ENCODE results near the gene CD248. TPM values are rescaled to one million over a fixed set of nuclear protein-coding genes. Genes with fewer than 3 reads are reported as not detected.
"Not testable (repeated sequence)": the region's sequence is repeated elsewhere in the genome, so short reads cannot be mapped to it uniquely, and the experiment has no call there.

Gene CD248, protein sequence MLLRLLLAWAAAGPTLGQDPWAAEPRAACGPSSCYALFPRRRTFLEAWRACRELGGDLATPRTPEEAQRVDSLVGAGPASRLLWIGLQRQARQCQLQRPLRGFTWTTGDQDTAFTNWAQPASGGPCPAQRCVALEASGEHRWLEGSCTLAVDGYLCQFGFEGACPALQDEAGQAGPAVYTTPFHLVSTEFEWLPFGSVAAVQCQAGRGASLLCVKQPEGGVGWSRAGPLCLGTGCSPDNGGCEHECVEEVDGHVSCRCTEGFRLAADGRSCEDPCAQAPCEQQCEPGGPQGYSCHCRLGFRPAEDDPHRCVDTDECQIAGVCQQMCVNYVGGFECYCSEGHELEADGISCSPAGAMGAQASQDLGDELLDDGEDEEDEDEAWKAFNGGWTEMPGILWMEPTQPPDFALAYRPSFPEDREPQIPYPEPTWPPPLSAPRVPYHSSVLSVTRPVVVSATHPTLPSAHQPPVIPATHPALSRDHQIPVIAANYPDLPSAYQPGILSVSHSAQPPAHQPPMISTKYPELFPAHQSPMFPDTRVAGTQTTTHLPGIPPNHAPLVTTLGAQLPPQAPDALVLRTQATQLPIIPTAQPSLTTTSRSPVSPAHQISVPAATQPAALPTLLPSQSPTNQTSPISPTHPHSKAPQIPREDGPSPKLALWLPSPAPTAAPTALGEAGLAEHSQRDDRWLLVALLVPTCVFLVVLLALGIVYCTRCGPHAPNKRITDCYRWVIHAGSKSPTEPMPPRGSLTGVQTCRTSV
- 0.32 TPM in 2 replicates for total RNA-seq

DNA sequence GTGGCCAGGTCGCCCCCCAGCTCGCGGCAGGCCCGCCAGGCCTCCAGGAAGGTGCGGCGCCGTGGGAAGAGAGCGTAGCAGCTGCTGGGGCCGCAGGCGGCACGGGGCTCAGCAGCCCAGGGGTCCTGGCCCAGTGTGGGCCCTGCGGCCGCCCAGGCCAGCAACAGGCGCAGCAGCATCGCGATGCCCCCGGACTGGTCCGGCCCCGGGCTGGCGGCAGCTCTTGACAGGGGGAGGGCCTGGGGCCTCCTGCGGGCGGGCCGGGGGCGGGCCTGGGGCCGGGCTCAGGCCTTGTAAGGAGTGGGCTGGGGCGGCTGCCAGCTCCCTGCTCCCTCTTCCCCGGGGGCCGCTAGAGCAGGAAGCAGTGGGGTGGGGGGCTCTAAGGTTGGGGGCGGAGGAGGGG lies at the start of gene CD248:
Gene CD248 (minus strand): TSS at position 196 of the 403 bp plus-strand sequence. CDS start 17 bp downstream, at position 179.
- intact Hi-C loops (cut with micrococcal nuclease): no loop called here

DNA sequence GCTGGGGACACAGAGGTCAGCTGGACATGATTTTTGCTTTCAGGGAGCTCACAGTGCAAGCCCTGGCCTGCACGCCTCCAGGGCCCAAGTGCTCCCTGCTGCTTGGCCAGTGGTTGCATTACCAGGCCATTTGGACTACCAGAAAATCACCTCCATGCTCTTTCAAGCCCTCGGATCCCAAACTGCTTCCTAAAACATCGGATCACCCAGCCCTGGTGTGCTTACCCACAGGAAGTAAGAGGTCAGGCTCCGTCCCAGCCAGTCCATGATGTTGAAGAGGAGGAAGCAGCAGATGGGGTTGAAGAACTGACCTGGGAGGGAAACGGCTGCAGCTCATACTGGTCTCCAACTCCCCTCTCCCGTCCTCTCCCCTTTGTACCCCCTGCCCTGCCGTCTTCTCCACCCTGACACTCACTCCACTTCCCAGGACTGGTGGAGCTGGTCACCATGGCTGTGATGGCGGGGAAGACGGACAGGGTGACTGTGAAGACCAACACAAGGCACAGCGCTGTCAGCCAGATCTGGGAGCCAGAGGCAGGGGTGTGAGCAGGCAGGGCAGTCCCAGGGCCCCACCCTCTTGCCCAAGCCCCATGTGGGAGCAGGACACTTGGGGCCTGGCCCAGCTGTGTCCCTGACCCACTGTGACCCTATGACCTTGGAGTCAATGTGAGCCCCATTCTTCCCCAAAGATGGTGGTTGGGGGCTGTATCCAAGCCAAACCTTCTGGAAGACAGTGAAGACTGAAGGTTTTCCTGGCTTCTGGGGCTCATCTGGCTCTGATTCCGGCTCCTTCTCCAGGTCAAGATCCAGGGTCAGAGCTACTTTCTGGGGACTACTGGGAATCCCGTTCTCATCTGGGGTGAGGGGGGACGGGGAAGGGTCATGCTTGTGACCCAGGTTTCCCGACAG lies 49.1 kb upstream of the CD248 start:
- intact Hi-C loops (cut with micrococcal nuclease): loop anchor here (2.0 kb wide), 1 partner anchor 17 kb away; no protein-coding TSS in a partner anchor

DNA sequence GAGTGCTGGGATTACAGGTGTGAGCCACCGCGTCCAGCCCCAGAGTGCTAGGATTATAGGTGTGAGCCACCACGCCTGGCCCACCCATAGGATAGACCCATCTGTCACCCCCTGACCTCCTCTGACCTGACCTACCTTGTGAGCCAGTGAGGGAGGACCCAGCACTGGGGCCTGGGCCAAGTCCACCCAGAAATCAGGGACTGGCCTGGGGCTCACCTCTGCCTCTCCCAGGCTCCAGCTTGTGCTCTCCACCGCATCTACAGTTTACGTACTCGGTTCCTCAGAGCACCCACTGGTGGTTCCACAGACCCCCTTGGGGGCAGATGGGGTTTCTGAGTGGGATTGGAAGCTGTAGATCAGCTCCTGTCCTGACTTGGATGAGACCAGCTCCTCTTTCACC lies 48.3 kb upstream of the CD248 start:
- intact Hi-C loops (cut with micrococcal nuclease): loop anchor here (2.0 kb wide), 1 partner anchor 16 kb away; no protein-coding TSS in a partner anchor

DNA sequence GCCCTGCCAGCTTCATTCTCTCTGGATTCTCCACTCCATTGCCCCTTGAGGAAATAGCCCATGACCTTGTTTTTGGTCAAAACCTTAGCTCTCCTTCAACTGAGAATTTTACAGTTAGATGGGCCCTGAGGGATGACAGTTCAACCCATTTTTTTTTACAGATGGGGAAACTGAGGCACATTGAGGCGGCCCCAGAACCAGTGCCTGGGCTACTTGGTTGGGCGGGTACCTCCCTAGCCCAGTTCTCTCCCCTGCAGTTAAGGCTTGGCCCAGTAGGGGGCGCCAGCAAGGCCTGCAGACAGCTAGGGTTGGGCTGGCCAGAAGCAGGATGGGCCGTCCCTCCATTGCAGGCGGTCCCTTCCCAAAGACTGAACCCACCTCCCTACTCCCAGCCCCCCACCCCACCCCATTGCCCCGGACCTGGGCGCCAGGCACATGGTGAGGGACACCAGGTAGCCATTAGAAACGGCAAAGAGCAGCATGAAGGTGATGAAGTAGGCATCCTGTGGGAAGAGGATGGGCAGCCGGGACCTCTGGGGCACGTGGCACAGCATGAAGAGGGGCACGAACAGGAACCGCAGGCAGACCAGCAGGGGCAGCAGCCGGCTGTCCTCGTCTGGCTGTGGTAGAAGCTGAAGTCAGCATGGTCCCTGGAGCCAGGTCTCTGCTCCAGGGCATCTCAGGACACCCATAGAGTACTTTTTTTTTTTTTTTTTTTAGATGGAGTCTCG lies 47.1 kb upstream of the CD248 start:
- intact Hi-C loops (cut with micrococcal nuclease): loop anchor here (2.0 kb wide), 1 partner anchor 15 kb away; no protein-coding TSS in a partner anchor

DNA sequence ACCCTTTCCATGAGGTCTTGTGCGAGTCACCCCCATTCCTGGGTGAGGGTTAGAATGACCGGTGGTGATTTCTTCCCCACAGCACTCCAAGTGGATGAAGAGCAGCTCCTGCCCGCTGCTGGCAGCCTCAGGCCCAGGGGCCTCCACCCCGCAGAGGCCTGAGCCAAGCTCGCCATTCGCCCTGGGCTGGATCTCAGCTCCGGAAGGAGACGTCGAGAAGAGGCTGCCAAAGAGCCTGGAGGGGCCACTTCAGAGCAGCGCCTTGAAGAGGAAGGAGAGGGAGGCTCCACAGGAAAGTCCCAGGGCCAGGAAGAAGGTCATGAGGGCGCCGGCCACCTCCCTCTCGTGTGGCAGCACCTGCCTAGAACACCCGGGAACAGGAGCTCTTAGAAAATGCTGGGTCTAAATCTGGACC lies 46.4 kb upstream of the CD248 start:
- intact Hi-C loops (cut with micrococcal nuclease): no loop called here

DNA sequence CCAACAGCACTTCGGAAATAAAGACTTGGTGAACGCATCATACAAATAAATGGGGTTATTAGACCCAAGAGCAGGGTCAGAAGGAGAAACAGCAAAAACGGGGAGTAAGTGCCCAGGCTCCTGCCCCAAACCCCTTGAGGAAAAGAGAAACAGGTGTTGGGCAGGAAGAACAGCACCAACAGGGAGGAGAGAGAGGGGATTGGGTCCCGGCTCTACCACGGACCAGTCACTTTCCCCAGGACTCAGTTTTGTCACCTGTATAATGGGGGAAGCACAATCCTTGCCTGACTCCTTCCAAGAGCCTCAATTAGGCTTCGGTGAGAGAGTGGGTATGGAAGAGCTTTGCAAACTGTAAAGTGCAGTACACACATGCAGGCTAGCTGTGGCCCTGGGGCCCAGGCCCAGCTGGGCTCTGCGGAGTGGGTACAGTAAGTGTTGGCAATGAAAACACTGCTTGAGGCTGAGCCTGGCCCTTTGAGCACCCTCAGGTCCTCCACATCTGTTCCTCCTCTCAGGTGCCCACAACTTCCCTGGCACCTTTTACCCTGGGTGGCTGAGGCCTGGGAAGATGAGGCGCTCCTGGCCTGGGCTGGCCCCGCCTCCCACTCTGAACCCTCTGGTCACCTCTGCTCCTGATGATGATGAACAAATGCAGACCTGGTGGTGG lies 45.8 kb upstream of the CD248 start:
- intact Hi-C loops (cut with micrococcal nuclease): no loop called here

DNA sequence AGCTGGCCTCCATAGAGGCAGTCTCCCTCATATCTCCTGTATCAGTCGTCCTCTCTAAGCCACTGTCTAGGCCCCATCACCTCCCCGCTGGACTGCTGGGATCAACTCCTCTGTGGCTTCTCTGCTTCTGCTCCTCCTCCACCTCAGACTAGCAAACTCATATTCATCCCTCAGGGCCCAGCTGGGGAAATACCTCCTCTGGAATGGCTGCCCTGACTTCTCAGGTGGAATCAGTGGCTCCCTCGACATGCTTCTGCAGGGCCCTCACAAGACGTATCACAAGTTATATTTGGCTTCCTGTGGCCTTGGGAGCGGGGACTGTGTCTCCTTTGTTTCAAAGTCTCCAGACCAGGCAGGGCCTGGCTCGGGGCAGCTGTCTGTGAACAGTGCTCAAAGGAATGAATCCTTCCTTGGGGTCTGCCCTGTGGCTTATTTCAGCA lies 44.7 kb upstream of the CD248 start:
- intact Hi-C loops (cut with micrococcal nuclease): no loop called here

DNA sequence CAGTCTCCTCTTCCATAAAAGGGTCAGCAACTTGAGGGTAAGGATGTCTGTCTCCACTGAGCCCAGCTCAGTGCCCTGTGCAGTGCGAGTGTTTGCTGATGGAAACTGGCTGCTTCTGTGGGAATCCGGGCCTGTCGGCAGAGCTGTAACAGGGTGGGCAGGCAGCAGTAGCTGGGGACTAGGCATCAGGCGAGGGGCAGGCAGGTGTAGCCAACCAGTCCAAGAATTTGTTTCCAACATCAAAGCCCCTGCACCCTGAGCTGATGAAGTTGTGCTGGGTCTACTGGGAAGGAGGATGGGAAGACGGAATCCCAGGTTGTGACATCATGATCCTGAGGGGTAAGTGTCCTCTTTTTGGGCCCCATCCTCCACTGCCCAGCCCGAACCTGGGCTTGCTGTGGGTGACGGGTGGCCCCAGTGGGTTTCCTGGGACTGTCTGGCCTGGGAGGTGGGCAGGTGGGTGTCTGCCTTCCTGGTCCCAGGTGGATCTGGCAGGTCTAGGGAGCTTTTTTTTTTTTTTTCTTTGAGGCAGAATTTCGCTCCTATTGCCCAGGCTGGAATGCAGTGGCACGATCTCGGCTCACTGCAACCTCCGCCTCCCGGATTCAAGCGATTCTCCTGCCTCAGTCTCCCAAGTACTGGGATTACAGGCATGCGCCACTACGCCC lies 43.7 kb upstream of the CD248 start:
- intact Hi-C loops (cut with micrococcal nuclease): no loop called here

DNA sequence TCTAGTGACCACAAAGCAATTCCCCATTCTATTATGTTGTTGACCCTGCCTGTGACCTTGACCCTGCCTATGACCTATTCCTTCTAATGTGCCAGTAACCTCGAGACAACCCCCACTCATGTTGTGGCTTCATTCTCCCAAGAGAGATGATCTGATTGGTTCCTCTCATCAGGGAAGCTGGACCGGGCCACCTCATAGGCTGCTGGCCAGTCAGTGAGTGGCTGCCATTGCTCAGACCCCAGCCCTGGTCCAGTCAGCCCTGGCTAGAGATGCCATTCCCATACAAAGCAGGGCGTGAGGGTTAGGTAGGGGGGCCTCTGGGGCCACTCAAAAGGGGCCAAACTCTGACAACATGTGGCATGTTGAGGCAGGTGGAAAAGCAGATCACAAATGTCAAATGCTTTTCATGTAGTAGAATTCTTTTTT lies 42.8 kb upstream of the CD248 start:
- intact Hi-C loops (cut with micrococcal nuclease): no loop called here

DNA sequence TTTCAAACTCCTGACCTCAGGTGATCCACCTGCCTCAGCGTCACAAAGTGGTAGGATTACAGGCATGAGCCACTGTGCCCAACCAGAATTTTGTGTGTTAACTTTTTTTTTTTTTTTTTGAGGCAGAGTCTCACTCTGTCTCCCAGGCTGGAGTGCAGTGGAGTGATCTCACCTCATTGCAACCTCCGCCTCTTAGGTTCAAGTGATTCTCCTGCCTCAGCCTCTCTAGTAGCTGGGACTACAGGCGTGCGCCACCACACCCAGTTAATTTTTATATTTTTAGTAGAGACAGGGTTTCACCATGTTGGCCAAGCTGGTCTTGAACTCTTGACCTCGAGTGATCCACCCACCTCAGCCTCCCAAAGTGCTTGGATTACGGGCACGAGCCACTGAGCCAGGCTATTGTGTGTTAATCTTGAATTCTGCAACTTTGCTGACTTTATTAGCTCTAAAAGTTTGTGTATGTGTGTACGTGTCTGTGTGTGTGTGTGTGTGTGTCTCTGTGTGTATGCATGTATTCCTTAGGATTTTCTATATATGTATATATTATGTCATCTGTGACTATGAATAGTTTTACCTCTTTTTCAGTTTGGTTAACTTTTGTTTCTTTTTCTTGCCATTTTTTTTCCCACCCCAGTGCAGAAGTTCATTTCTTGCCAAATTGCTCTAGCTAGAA lies 33.9 kb upstream of the CD248 start:
- intact Hi-C loops (cut with micrococcal nuclease): not testable (repeated sequence)

DNA sequence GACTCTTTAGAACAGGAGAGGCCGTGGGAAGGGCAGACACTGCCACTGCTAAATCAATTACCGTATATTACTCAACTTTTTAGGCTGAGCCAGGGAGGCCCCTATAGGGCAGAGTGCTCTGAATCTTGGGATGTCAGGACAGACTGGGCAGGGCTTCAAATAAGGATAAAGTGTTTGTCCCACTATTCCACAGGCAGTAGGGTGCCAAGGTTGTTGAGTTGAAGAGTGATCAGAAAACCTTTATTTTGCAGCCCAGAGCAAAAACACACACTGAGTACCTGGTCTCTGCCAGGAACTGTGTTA lies 32.2 kb upstream of the CD248 start:
- intact Hi-C loops (cut with micrococcal nuclease): loop anchor here (2.0 to 10.0 kb wide), 3 partner anchors 16 to 1224 kb away; partner anchors contain the start of genes FAU, MRPL49 and SF3B2

DNA sequence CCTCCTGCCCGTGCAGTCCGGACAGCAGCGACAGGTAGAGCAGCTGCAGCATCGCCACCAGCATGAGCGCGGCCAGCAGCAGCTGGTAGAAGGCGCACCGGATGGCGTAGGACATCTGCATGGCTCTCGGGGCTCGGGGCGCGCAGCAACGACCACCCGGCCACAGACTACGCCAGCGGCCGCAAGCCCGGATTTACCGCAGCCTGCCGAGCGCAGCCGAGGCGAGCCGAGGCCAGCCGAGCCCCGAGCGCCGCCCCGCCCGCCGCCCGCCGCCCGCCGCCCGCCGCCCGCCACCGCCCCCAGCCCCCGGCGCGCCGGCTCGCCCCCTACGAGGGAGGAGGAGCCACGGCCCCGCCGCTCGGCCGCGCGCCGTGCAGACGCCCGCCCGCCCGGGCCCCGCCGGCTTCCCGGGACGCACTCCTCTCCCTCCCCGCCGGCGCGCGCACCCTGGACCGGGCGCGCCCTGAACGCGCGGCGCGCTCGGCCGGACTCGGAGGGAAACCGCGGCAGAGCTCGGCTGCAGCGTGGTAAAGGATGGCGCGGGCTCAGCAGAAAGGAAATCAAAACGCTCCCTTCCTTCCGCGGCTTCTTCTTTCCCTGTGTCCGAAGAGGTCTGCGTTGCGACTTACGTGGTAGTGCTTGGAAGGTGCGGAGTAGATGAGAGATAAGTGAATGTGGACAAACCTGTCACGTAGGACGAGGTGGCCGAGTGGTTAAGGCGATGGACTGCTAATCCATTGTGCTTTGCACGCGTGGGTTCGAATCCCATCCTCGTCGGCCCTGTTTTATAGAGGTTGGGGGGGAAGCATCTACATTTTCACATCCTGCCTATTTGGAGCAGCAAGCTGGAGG lies 30.8 kb upstream of the CD248 start, which contains the start of gene B4GAT1:
Gene B4GAT1 (minus strand): TSS at position 205 of the 852 bp plus-strand sequence. CDS start 84 bp downstream, at position 121.
- intact Hi-C loops (cut with micrococcal nuclease): loop anchor here (1.0 to 10.0 kb wide), 4 partner anchors 17 to 1223 kb away; partner anchors contain the start of genes FAU, MRPL49 and SF3B2

DNA sequence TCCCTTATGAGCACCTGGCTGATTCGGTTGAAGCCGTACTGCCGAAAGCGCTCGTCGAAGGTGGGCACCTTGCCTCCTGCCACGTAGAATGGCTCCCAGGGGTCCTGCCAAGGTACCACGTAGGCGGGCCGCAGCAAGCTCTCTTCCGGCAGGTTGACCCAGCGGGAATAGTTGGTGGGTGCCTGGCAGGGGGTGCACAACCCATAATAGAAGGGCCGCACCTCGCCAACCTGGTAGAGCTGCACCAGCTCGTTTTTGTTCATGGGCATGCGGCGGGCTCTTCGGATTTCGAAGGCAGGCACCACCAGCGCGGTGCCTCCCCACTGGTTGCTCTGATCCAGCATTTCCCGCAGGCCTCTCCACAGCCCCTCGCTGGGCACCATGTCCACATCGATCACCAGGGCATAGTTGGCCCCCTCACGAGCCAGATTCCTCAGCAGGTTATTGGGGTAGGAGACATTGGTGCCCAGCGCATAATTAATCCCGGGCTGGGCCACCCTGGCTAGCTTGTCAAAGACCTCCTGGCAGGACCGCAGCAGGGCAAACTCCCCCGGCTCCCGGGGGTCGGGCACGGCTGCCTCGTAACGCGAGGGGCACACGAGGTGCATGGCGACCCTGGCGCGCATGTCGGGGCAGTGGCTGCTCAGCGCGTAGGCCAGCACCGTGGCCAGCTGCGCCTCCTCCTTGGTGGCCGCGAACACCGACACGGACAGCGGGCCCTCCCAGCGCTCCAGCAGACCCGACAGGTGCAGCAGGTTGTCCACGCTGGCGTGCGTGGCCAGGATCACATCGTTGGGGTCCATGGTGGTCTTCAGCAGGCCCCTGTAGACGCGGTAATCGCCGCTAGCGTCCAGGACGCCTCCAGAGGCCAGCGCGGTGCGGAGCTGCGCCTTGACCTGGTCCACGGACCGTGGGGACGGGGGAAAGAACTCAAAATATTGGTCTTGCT lies 29.9 kb upstream of the CD248 start:
- intact Hi-C loops (cut with micrococcal nuclease): loop anchor here (5.0 to 10.0 kb wide), 2 partner anchors 294 to 1222 kb away; partner anchors contain the start of genes FAU, MRPL49 and SF3B2

DNA sequence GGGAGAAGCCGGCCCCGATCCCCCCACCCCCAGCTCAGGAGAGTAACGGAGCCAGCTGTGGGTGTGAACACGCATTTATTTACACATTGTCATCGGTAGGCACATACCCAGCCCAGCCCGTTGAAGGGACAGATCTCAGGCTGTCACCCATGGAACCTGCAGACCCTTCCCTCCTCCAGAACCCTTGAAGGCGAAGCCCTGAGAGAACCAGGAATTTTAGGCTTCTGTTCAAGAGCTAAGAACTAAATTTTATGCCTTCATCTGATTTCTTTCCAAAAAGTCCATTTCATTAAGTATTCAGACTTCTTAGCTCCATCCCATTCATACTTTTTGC lies 28.4 kb upstream of the CD248 start:
- intact Hi-C loops (cut with micrococcal nuclease): loop anchor here (1.0 to 10.0 kb wide), 11 partner anchors 17 to 1220 kb away; partner anchors contain the start of genes FAU, MRPL49, RAB1B and RCE1

DNA sequence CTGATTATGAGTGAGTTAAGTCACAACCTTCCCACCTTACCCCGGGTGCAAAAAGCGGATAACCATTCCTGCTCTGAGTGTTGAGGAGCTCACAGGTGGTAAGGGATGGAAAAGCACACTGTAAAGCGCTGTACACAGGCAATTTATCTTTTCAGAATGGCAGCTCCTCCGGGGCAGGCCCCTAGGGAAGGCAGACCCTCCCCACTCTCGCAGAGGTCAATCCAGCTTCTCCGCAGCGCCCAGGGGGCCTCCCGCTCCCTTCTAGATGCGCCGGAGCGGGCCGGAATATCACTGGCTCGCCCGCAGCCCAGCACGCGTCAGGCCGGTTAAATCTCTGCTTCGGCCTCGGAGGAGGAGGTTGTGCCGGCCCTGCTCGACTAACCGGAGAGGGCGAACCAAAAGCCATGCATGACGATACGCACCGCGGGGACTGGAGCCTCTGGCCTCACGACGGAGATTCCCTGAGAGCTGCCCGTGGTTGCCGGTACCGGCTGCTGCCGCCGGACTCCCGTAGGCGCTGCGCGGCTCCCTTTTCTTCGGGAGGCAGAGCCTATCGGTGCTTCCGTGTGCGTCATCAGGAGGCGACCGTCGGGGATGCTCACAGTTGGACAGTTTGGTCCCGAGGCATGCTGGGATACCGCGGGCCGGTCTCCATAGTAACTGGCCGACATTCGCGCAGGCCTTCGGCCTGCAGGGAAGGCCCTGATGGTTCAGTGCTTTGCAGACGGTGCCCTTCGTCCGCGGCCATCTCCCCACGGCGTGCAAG lies 27.9 kb upstream of the CD248 start, which contains the start of gene BRMS1:
Gene BRMS1 (minus strand): TSS at position 555 of the 766 bp plus-strand sequence. CDS start 2,870 bp downstream, outside the sequence.
- intact Hi-C loops (cut with micrococcal nuclease): loop anchor here (1.0 to 10.0 kb wide), 12 partner anchors 16 to 1220 kb away; partner anchors contain the start of genes DPP3, FAU, MRPL49 and RAB1B

Data from T-helper 1 cell treated with Interleukin-12 subunit alpha and Interleukin-12 subunit beta and Interleukin-4 antibody, amounts not matched to agents 30 ng/mL and 1 ng/mL, for 36 hours (primary cell).